Stomach (tissue), 4 donors: ENCODE results near the gene PRAMEF1.
"Not testable (repeated sequence)": the region's sequence is repeated elsewhere in the genome, so short reads cannot be mapped to it uniquely, and the experiment has no call there.

Experiments used
- EP300 ChIP-seq: sonication (generic); formaldehyde crosslinking; IDR thresholded peaks from one replicate; pipeline ENCODE4 v1.6.1; 2017; ENCODE audit warnings: antibody characterized with exemption
- TF ChIP-seq, protein P1 (sequence below), 7 experiments: fragments of 450-650 bp in 4 of 7; fragments of 200-600 bp in 3 of 7; sonication (generic) in 3 of 7; IDR thresholded peaks; one replicate each; pipeline ENCODE4 v1.5.1; 2016 to 2019; ENCODE audit warnings: antibody characterized with exemption in 7 of 7, control low read depth in 2 of 7, mild to moderate bottlenecking in 1 of 7

DNA sequence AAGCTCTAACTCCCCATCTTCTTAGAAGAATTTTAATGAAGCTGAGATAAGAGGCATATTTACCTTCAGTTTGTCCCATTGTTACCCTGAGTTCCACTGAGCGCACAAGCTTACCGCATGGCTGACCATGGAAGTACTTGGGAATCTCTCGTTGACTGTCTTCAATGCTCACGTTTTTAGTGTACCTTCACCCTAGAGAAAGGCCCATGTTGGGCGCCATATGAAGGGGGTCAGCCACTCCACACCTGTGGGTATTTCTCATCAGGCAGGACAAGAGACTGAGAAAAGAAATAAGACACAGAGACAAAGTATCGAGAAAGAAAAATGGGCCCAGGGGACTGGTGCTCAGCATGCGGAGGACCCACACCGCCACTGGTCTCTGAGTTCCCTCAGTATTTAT is 6.5 kb upstream of the PRAMEF1 start:
- not testable (repeated sequence) for TF ChIP-seq EP300
- TF ChIP-seq, protein P1, sequence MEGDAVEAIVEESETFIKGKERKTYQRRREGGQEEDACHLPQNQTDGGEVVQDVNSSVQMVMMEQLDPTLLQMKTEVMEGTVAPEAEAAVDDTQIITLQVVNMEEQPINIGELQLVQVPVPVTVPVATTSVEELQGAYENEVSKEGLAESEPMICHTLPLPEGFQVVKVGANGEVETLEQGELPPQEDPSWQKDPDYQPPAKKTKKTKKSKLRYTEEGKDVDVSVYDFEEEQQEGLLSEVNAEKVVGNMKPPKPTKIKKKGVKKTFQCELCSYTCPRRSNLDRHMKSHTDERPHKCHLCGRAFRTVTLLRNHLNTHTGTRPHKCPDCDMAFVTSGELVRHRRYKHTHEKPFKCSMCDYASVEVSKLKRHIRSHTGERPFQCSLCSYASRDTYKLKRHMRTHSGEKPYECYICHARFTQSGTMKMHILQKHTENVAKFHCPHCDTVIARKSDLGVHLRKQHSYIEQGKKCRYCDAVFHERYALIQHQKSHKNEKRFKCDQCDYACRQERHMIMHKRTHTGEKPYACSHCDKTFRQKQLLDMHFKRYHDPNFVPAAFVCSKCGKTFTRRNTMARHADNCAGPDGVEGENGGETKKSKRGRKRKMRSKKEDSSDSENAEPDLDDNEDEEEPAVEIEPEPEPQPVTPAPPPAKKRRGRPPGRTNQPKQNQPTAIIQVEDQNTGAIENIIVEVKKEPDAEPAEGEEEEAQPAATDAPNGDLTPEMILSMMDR (IDR thresholded peaks at IDR 0.05), result not testable (repeated sequence)
